HEK293 (cell line): ENCODE results near the gene SCRN1.

Source experiments
- CTCF ChIA-PET: fragments of 350-600 bp; formaldehyde crosslinking; extraction: SDS; loops from one replicate; lab custom pipeline; 2021; ENCODE audit warnings: antibody characterized with exemption; lab: Yijun Ruan, JAX
- POLR2A ChIA-PET: fragments of 300-600 bp; formaldehyde crosslinking; extraction: SDS; loops from one replicate; lab custom pipeline; 2020; ENCODE audit warnings: antibody characterized with exemption, inconsistent platforms; lab: Yijun Ruan, JAX
- H3K27ac ChIP-seq: fragments of 200-500 bp; sonication (Bioruptor generic); 2 replicates; pipeline ENCODE4 v1.5.1; 2014; ENCODE audit warnings: low read depth, low read length, control low read depth, inconsistent platforms; ENCODE audit errors: extremely low read depth
- H3K36me3 ChIP-seq, 2 experiments: fragments of 200-500 bp in 1 of 2; sonication (Bioruptor generic) in 1 of 2; 1 replicate in 1 of 2; 2 replicates in 1 of 2; pipeline ENCODE4 v1.5.1; 2014 to 2017; ENCODE audit warnings: inconsistent platforms in 2 of 2, low read length in 2 of 2; ENCODE audit not compliant: control insufficient read depth in 2 of 2, insufficient read depth in 1 of 2
- H3K4me1 ChIP-seq: fragments of 200-500 bp; sonication (Bioruptor generic); 2 replicates; pipeline ENCODE4 v1.5.1; 2014; ENCODE audit warnings: mild to moderate bottlenecking, low read length, inconsistent platforms; ENCODE audit not compliant: control insufficient read depth, insufficient read depth
- H3K4me3 ChIP-seq: 2 replicates; pipeline ENCODE4 v1.5.1; 2011; ENCODE audit warnings: low read depth, mild to moderate bottlenecking, control low read depth, low read length, moderate library complexity
- H3K9me3 ChIP-seq: fragments of 200-500 bp; sonication (Bioruptor generic); 2 replicates; pipeline ENCODE4 v1.5.1; 2014; ENCODE audit warnings: low read depth, low read length, inconsistent platforms; ENCODE audit not compliant: control insufficient read depth, insufficient read depth
- ATF2 ChIP-seq: fragments of 450-650 bp; formaldehyde crosslinking; IDR thresholded peaks from 2 replicates; pipeline ENCODE4 v1.5.1; 2016; ENCODE audit warnings: missing biosample characterization, missing genetic modification characterization, low read depth
- BCL11A ChIP-seq: fragments of 450-650 bp; formaldehyde crosslinking; IDR thresholded peaks from 2 replicates; pipeline ENCODE4 v1.5.1; 2016; ENCODE audit warnings: low read depth, missing biosample characterization, missing genetic modification characterization
- GLI4 ChIP-seq: fragments of 450-650 bp; formaldehyde crosslinking; IDR thresholded peaks from 2 replicates; pipeline ENCODE4 v1.5.1; 2016; ENCODE audit warnings: missing biosample characterization, missing genetic modification characterization
- HOXC10 ChIP-seq: sonication (generic); formaldehyde crosslinking; IDR thresholded peaks from 2 replicates; pipeline ENCODE4 v1.8.1; 2023; ENCODE audit warnings: mild to moderate bottlenecking, missing genetic modification reagents
- KLF8 ChIP-seq: fragments of 450-650 bp; formaldehyde crosslinking; IDR thresholded peaks from 2 replicates; pipeline ENCODE4 v1.5.1; 2016; ENCODE audit warnings: missing biosample characterization, missing genetic modification characterization
- KLF9 ChIP-seq: fragments of 450-650 bp; formaldehyde crosslinking; IDR thresholded peaks from 2 replicates; pipeline ENCODE4 v1.5.1; 2016; ENCODE audit warnings: missing biosample characterization, missing genetic modification characterization, low read depth
- MEIS1 ChIP-seq: sonication (generic); formaldehyde crosslinking; IDR thresholded peaks from 2 replicates; pipeline ENCODE4 v1.8.1; 2022; ENCODE audit warnings: missing genetic modification reagents, mild to moderate bottlenecking, borderline replicate concordance
- SETDB1 ChIP-seq: IDR thresholded peaks from one replicate; pipeline ENCODE4 v1.6.1; 2017; ENCODE audit warnings: mild to moderate bottlenecking, low read length, moderate library complexity, mixed read lengths; ENCODE audit not compliant: insufficient read length
- TRIM28 ChIP-seq: IDR thresholded peaks from 2 replicates; pipeline ENCODE4 v1.6.1; 2011; ENCODE audit warnings: low read length, control low read depth, borderline replicate concordance
- ZNF138 ChIP-seq: fragments of 450-650 bp; formaldehyde crosslinking; IDR thresholded peaks from 2 replicates; pipeline ENCODE4 v1.5.1; 2016; ENCODE audit warnings: missing biosample characterization, missing genetic modification characterization, borderline replicate concordance
- ZNF175 ChIP-seq: fragments of 450-650 bp; formaldehyde crosslinking; IDR thresholded peaks from 2 replicates; pipeline ENCODE4 v1.5.1; 2016; ENCODE audit warnings: missing biosample characterization, missing genetic modification characterization
- ZNF362 ChIP-seq: fragments of 450-650 bp; formaldehyde crosslinking; IDR thresholded peaks from 2 replicates; pipeline ENCODE4 v1.5.1; 2016; ENCODE audit warnings: missing biosample characterization, missing genetic modification characterization
- ZNF398 ChIP-seq: fragments of 450-650 bp; formaldehyde crosslinking; IDR thresholded peaks from 2 replicates; pipeline ENCODE4 v1.5.1; 2017; ENCODE audit warnings: missing biosample characterization, missing genetic modification characterization
- ZNF558 ChIP-seq: fragments of 450-650 bp; formaldehyde crosslinking; IDR thresholded peaks from 2 replicates; pipeline ENCODE4 v1.5.1; 2016; ENCODE audit warnings: missing biosample characterization, missing genetic modification characterization
- ZNF600 ChIP-seq: fragments of 450-650 bp; formaldehyde crosslinking; IDR thresholded peaks from 2 replicates; pipeline ENCODE4 v1.5.1; 2016; ENCODE audit warnings: missing biosample characterization, missing genetic modification characterization
- ZNF610 ChIP-seq: fragments of 450-650 bp; formaldehyde crosslinking; IDR thresholded peaks from 2 replicates; pipeline ENCODE4 v1.5.1; 2016; ENCODE audit warnings: missing biosample characterization, missing genetic modification characterization, borderline replicate concordance
- ZNF654 ChIP-seq: fragments of 450-650 bp; formaldehyde crosslinking; IDR thresholded peaks from 2 replicates; pipeline ENCODE4 v1.5.1; 2016; ENCODE audit warnings: low read depth, missing biosample characterization, missing genetic modification characterization
- ZNF701 ChIP-seq: fragments of 450-650 bp; formaldehyde crosslinking; IDR thresholded peaks from 2 replicates; pipeline ENCODE4 v1.5.1; 2016; ENCODE audit warnings: missing biosample characterization, missing genetic modification characterization
- ZNF747 ChIP-seq: fragments of 450-650 bp; formaldehyde crosslinking; IDR thresholded peaks from 2 replicates; pipeline ENCODE4 v1.5.1; 2016; ENCODE audit warnings: missing biosample characterization, missing genetic modification characterization
- ZNF791 ChIP-seq: fragments of 450-650 bp; formaldehyde crosslinking; IDR thresholded peaks from 2 replicates; pipeline ENCODE4 v1.5.1; 2016; ENCODE audit warnings: missing biosample characterization, missing genetic modification characterization
- ZNF837 ChIP-seq: fragments of 450-650 bp; formaldehyde crosslinking; IDR thresholded peaks from 2 replicates; pipeline ENCODE4 v1.5.1; 2016; ENCODE audit warnings: missing biosample characterization, missing genetic modification characterization
- ZSCAN16 ChIP-seq: fragments of 450-650 bp; formaldehyde crosslinking; IDR thresholded peaks from 2 replicates; pipeline ENCODE4 v1.5.1; 2016; ENCODE audit warnings: missing biosample characterization, missing genetic modification characterization

SCRN1 gene

GRCh38 chr7:29914180-29914579, 75.4 kb downstream of the SCRN1 start:
- Histone ChIP-seq H3K9me3 (no peaks in the 10 kb centered on the region), H3K4me3 (no peak overlapping the region), H3K36me3 (peaks cover 0 to 7% of the 10 kb centered on the region in 2 experiments; a peak in 1 of 3 replicates), H3K4me1 (peaks cover 3% of the 10 kb centered on the region), H3K27ac (no peak overlapping the region)
- TF ChIP-seq ZNF654 (tag by site-specific recombination) (no peak), KLF9 (tag by site-specific recombination) (no peak), GLI4 (tag by site-specific recombination) (no peak), ZNF175 (tag by site-specific recombination) (no peak), ZNF837 (no peak), ZNF600 (no peak), MEIS1 (CRISPR knock-in tag) (no peak), HOXC10 (CRISPR knock-in tag) (no peak), ZNF398 (no peak), ZNF362 (no peak), ZSCAN16 (no peak), ZNF747 (tag by site-specific recombination) (no peak), ZNF138 (no peak), ATF2 (tag by site-specific recombination) (no peak), KLF8 (tag by site-specific recombination) (no peak), ZNF701 (tag by site-specific recombination) (no peak), BCL11A (no peak)
- CTCF ChIA-PET: interaction anchor here (1.0 to 1.3 kb wide), 2 partner anchors 148 to 150 kb away, joined by 4 read pairs; no protein-coding TSS in a partner anchor
- POLR2A ChIA-PET: no interaction called here

GRCh38 chr7:29906200-29907022, 83.2 kb downstream of the SCRN1 start:
- Histone ChIP-seq H3K36me3 (peaks cover 8 to 14% of the 10 kb centered on the region in 2 experiments; a peak in 2 of 3 replicates), H3K9me3 (no peaks in the 10 kb centered on the region), H3K4me3 (no peak overlapping the region), H3K27ac (no peak overlapping the region), H3K4me1 (no peaks in the 10 kb centered on the region)
- peak; percentile 98 for TF ChIP-seq ZNF558
- TF ChIP-seq TRIM28: peak; percentile 66; the same call in 1 of the 2 replicates
- TF ChIP-seq SETDB1: peak; percentile 71
- TF ChIP-seq ZNF791: peak; percentile 90
- no peak for TF ChIP-seq ZNF610 (tag by site-specific recombination)
- ChIA-PET POLR2A (no interaction called here), CTCF (no interaction called here)
